ENCODE data around the gene TMEM114.

The TMEM114 gene

DNA sequence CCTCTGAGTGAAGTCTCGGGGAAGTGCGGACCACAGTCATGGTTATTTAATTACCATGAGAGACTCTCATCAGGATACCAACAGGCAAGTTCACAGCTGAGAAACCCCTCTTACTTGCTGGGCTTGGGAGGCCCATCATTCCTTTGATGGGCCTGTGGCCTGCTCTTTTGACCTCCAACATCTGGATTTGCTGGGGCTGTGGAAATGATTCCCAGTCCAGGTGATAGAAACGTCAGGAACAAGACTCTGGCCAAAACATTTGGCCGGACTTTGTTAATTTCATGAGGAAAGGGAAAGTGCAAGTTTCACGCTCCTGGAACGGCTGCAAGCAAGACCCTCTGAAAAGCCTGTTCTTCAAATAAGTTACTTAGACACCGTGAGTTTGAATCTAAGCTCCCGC, 42.5 kb downstream of the TMEM114 start:
- no peak for DNase-seq

DNA sequence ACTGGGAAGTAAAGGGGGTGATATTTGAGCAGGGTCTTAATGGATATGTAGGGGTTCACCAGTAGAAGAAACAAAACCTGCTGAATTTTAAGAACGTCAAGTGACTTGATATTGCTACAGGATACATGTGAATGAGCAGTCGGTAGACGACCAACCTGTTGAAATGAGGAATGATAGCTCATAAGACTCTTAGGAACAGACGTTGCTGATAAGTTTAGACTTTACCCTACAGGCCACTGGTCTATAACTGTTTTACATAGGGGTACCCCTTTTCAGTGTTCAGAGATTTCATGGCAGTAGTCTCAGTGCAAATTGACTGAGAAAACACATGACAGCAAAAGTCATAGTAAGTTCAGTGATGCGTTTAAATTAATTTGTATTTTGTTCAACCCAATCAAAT, 45.9 kb downstream of the TMEM114 start:
- no peak for DNase-seq

- DNase-seq: no peak
Measured at GRCh38 chr16:8543258-8543657, 47.1 kb downstream of the TMEM114 start.

DNA sequence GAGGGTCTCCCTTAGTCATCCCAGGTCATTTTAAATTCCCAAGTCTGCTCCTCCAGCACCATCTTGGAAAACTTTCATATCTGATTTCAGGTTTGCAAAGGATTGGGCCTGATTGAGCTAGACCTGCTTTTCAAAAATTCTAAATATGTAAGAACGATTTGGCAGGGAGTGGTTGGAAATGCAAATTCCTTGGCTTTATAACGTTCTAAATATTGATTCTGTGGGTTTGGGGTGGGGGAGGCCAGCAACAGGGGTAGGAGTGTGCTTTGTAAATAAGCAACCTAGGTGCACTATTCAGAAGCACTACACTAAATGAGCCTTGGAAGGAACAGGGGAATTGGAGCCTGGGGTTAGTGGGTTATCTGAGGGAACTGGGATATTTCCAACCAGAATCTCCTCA, 47.9 kb downstream of the TMEM114 start:
- no peak for DNase-seq

- DNase-seq: no peak
Measured at GRCh38 chr16:8541868-8542267, 48.4 kb downstream of the TMEM114 start.

DNA sequence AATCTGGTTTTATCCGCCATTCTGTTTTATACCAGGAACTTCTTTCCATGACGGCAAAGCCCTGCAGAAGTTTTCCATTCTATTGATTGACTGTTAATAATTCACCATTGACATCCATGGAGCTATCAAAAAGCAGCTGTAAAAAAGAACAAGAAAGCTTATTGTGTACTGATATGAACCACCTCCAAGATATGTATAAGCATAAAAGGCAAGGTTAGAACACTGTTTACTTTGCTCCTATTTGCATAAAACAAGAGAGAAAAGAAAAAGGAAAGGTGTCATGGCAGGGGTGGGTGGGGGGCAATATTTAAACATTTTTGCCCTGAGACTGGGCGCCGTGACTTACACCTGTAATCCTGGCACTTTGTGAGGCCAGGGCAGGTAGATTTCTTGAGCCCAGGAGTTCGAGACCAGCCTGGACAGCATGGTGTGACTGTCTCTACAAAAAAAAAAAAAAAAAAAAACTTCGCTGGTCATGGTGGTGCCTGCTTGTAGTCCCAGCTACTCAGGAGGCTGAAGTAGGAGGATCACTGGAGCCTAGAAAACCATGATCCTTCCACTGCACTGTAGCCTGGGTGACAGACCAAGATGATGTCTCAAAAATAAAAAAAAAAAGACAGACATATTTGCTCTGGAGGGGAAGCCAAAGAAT, 52.5 kb downstream of the TMEM114 start:
- DNase-seq: no peak

GRCh38 chr16:8533509-8533908, 56.8 kb downstream of the TMEM114 start:
- DNase-seq: no peak

- DNase-seq: no peak
Measured at GRCh38 chr16:8530752-8531384, 59.4 kb downstream of the TMEM114 start.

DNA sequence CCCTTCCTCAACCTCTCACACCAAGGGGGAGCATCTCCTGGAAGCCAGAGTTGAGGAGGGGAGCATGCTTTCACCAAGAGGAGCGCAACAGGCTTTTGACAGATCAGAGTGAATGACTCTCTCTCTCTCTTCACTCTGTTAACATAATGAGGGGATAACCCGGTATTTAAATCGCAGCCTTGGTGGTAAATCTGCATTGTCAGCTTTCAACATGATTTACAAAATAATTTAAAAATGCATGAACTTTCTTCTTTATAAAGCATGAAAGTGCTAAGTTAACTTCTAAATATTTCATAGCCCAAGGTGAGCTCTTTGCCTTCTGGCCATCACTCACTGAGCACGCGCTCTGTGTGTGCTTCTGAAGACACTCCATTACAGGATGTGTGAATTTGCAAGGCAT, 61.8 kb downstream of the TMEM114 start:
- DNase-seq: no peak

DNA sequence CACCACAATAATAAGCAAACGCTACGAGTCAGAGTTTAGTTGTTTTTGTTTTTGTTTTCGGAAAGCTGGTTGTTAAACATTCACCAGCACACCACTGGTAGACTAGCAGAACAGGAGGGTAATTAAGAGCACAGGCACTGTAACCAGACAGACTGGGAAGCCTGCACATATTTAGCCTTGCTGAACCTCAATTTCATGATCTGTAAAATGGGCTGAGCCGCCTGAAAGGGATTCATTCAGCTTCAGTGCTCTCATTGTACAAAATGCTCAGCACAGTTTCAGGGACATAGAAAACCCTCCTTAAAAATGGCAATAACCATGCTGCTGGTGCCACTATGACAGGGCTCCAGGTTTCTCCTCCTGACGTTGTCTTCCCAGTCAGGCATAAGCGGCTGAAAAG, 66.4 kb downstream of the TMEM114 start:
- no peak for DNase-seq

GRCh38 chr16:8522757-8523156, 67.6 kb downstream of the TMEM114 start:
- no peak for DNase-seq

GRCh38 chr16:8519643-8520042, 70.7 kb downstream of the TMEM114 start:
- DNase-seq: no peak

Data from NCI-H510A treated with DMSO at 0.1 percent for 48 hours (cell line).